H9 (cell line): ENCODE measurements around the gene ACP4. TPM values are rescaled to one million over a fixed set of nuclear protein-coding genes. Genes with fewer than 3 reads are reported as not detected.

Experiments used
- DNase-seq: peaks from one replicate; pipeline ENCODE4 v3.0.0-alpha.2; 2017
- H2AFZ ChIP-seq: one replicate; pipeline ENCODE4 v1.6.1; 2013; ENCODE audit warnings: mild to moderate bottlenecking, low read length, control low read depth, moderate library complexity
- H2AK5ac ChIP-seq: 2 replicates; pipeline ENCODE4 v1.6.1; 2013; ENCODE audit warnings: low read length, control low read depth, mixed read lengths; ENCODE audit not compliant: insufficient read length
- H2BK120ac ChIP-seq: one replicate; pipeline ENCODE4 v1.6.1; 2013; ENCODE audit warnings: low read depth, mild to moderate bottlenecking, low read length, control low read depth, inconsistent platforms; ENCODE audit not compliant: poor library complexity, severe bottlenecking
- H2BK12ac ChIP-seq: 2 replicates; pipeline ENCODE4 v1.6.1; 2013; ENCODE audit warnings: low read length, control low read depth, mixed read lengths, low read depth; ENCODE audit not compliant: insufficient read length
- H2BK15ac ChIP-seq: 2 replicates; pipeline ENCODE4 v1.6.1; 2013; ENCODE audit warnings: low read depth, low read length, control low read depth
- H2BK20ac ChIP-seq: one replicate; pipeline ENCODE4 v1.6.1; 2013; ENCODE audit warnings: low read depth, mild to moderate bottlenecking, low read length, control low read depth, inconsistent platforms; ENCODE audit not compliant: poor library complexity, severe bottlenecking
- H2BK5ac ChIP-seq: 2 replicates; pipeline ENCODE4 v1.6.1; 2013; ENCODE audit warnings: low read length, control low read depth, mixed read lengths; ENCODE audit not compliant: insufficient read length
- H3K14ac ChIP-seq: 2 replicates; pipeline ENCODE4 v1.6.1; 2013; ENCODE audit warnings: low read length, control low read depth; ENCODE audit not compliant: insufficient read depth
- H3K18ac ChIP-seq: 2 replicates; pipeline ENCODE4 v1.6.1; 2013; ENCODE audit warnings: low read depth, mild to moderate bottlenecking, mixed read lengths, low read length, control low read depth; ENCODE audit not compliant: insufficient read length
- H3K23ac ChIP-seq: 2 replicates; pipeline ENCODE4 v1.6.1; 2013; ENCODE audit warnings: low read length, control low read depth, mixed read lengths, low read depth; ENCODE audit not compliant: insufficient read length
- H3K23me2 ChIP-seq: 2 replicates; pipeline ENCODE4 v1.6.1; 2013; ENCODE audit warnings: low read depth, mild to moderate bottlenecking, mixed read lengths, low read length, control low read depth; ENCODE audit not compliant: insufficient read length, poor library complexity, severe bottlenecking
- H3K27ac ChIP-seq: 2 replicates; pipeline ENCODE4 v1.5.1; 2013; ENCODE audit warnings: low read length, control low read depth, mixed read lengths, low read depth; ENCODE audit not compliant: insufficient read length
- H3K27me3 ChIP-seq: 2 replicates; pipeline ENCODE4 v1.6.1; 2013; ENCODE audit warnings: low read length, control low read depth, inconsistent platforms; ENCODE audit not compliant: insufficient read depth
- H3K4ac ChIP-seq: 2 replicates; pipeline ENCODE4 v1.6.1; 2013; ENCODE audit warnings: low read depth, mild to moderate bottlenecking, control low read depth, inconsistent platforms, low read length, moderate library complexity
- H3K4me1 ChIP-seq: 2 replicates; pipeline ENCODE4 v1.6.1; 2013; ENCODE audit warnings: low read length, control low read depth, inconsistent platforms; ENCODE audit not compliant: insufficient read depth
- H3K4me2 ChIP-seq: 2 replicates; pipeline ENCODE4 v1.6.1; 2013; ENCODE audit warnings: low read length, control low read depth, mixed read lengths; ENCODE audit not compliant: insufficient read length, insufficient read depth
- H3K56ac ChIP-seq: 2 replicates; pipeline ENCODE4 v1.6.1; 2013; ENCODE audit warnings: low read depth, mild to moderate bottlenecking, mixed read lengths, low read length, control low read depth; ENCODE audit not compliant: insufficient read length
- H3K79me1 ChIP-seq: 2 replicates; pipeline ENCODE4 v1.6.1; 2013; ENCODE audit warnings: low read depth, mild to moderate bottlenecking, moderate library complexity, low read length, control low read depth, inconsistent platforms; ENCODE audit not compliant: insufficient read depth, poor library complexity, severe bottlenecking
- H3K79me2 ChIP-seq: 2 replicates; pipeline ENCODE4 v1.6.1; 2013; ENCODE audit warnings: low read length, control low read depth, inconsistent platforms; ENCODE audit not compliant: insufficient read depth
- H3K9ac ChIP-seq: 2 replicates; pipeline ENCODE4 v1.6.1; 2013; ENCODE audit warnings: low read length, control low read depth, mixed read lengths; ENCODE audit not compliant: insufficient read length; ENCODE audit errors: extremely low read depth
- H3K9me3 ChIP-seq: one replicate; pipeline ENCODE4 v1.6.1; 2013; ENCODE audit warnings: low read depth, low read length, inconsistent platforms; ENCODE audit not compliant: control insufficient read depth
- H3T11ph ChIP-seq: one replicate; pipeline ENCODE4 v1.6.1; 2013; ENCODE audit warnings: mild to moderate bottlenecking, low read length, control low read depth, inconsistent platforms
- H4K20me1 ChIP-seq: one replicate; pipeline ENCODE4 v1.6.1; 2013; ENCODE audit not compliant: control insufficient read depth, insufficient read length, insufficient read depth
- H4K5ac ChIP-seq: 2 replicates; pipeline ENCODE4 v1.6.1; 2013; ENCODE audit warnings: low read depth, mild to moderate bottlenecking, mixed read lengths, low read length, control low read depth; ENCODE audit not compliant: insufficient read length
- H4K8ac ChIP-seq: replicated peaks from 2 replicates; pipeline ENCODE4 v1.6.1; 2013; ENCODE audit warnings: low read length, control low read depth, mixed read lengths, low read depth; ENCODE audit not compliant: insufficient read length
- H4K91ac ChIP-seq: 2 replicates; pipeline ENCODE4 v1.6.1; 2013; ENCODE audit warnings: low read depth, mild to moderate bottlenecking, moderate library complexity, mixed read lengths, low read length, control low read depth; ENCODE audit not compliant: insufficient read length
- H3K27ac Mint-ChIP-seq, 3 experiments: 2 replicates in 2 of 3; 3 replicates in 1 of 3; pipeline ENCODE4 v1.8.0; 2020 to 2021; ENCODE audit warnings: mixed read lengths in 3 of 3, mild to moderate bottlenecking in 1 of 3, moderate library complexity in 1 of 3
- H3K27me3 Mint-ChIP-seq: 2 replicates; pipeline ENCODE4 v1.8.0; 2021; ENCODE audit warnings: low read depth, mild to moderate bottlenecking, moderate library complexity, mixed read lengths
- H3K36me3 Mint-ChIP-seq, 3 experiments: 2 replicates in 2 of 3; 3 replicates in 1 of 3; pipeline ENCODE4 v1.8.0; 2020 to 2021; ENCODE audit warnings: low read depth in 3 of 3, mixed read lengths in 3 of 3; ENCODE audit not compliant: insufficient read depth in 1 of 3
- H3K4me1 Mint-ChIP-seq, 2 experiments: 2 replicates each; pipeline ENCODE4 v1.8.0; 2020; ENCODE audit warnings: mixed read lengths in 2 of 2
- H3K4me3 Mint-ChIP-seq, 2 experiments: 2 replicates in 1 of 2; 3 replicates in 1 of 2; pipeline ENCODE4 v1.8.0; 2020 to 2021; ENCODE audit warnings: mild to moderate bottlenecking in 2 of 2, mixed read lengths in 2 of 2, moderate library complexity in 1 of 2
- H3K9me3 Mint-ChIP-seq, 2 experiments: 2 replicates in 1 of 2; 3 replicates in 1 of 2; pipeline ENCODE4 v1.8.0; 2020; ENCODE audit warnings: mild to moderate bottlenecking in 2 of 2, mixed read lengths in 2 of 2, moderate library complexity in 1 of 2
- WGBS: extraction: QIAGEN DNeasy Blood & Tissue Kit; methylation state at CpG from one replicate; pipeline ENCODE4 v1.1.7; 2013; ENCODE audit warnings: missing lambda C conversion rate, low lambda C conversion rate, mixed read lengths; ENCODE audit not compliant: insufficient read length; ENCODE audit errors: extremely low coverage; 5-methylcytosine and 5-hydroxymethylcytosine counted together
- total RNA-seq: library from RNA; stranded (reverse); gene quantifications from 2 replicates; pipeline ENCODE4 v1.2.1, GENCODE V29; 2021
- TF ChIP-seq, protein P1 (sequence below): fragments of 200-600 bp; sonication (generic); conservative IDR thresholded peaks from 3 replicates; pipeline ENCODE4 v1.8.0; 2021; ENCODE audit warnings: antibody characterized with exemption, mild to moderate bottlenecking

Gene ACP4
- total RNA-seq, 1 experiment from 2014 or later = not detected

DNA sequence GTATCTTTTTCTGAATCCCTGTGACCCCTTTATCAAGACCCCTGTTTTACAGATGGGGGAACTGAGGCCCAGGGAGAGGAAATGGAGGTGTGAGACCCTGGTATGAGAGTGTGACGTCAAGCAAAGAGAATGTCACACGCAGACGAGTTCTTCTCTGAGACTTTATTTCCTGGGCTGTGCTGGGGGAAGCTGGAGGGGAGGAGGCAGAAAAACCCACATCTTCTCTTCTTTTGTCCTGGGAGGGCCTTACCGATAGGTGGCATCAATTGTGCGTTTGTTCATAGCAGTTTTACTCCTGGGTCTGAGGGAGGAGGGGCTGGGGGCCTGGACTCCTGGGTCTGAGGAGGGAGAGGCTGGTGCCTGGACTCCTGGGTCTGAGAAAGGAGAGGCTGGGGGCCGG, 48.0 kb downstream of the ACP4 start:
- Histone ChIP-seq H2BK5ac (no peak overlapping the region), H4K5ac (no peak overlapping the region), H2BK120ac (no peak overlapping the region), H3K4ac (no peak overlapping the region), H3K27me3 (peaks cover 2% of the 10 kb centered on the region; the same call in 1 of the 2 replicates), H3K9ac (no peak overlapping the region), H2BK15ac (no peak overlapping the region), H3K23ac (no peak overlapping the region), H2BK12ac (no peak overlapping the region), H2AK5ac (no peak overlapping the region), H3K4me2 (no peak overlapping the region), H2BK20ac (no peak overlapping the region), H3T11ph (no peak overlapping the region), H3K27ac (no peak overlapping the region), H3K23me2 (peaks cover 4% of the 10 kb centered on the region), H3K79me1 (no peaks in the 10 kb centered on the region), H3K56ac (no peak overlapping the region), H4K20me1 (no peaks in the 10 kb centered on the region), H3K9me3 (no peaks in the 10 kb centered on the region), H4K8ac (no peak overlapping the region), H3K14ac (no peak overlapping the region), H3K79me2 (no peaks in the 10 kb centered on the region), H3K18ac (no peak overlapping the region), H3K4me1 (no peaks in the 10 kb centered on the region), H4K91ac (no peak overlapping the region), H2AFZ (no peak overlapping the region)
- Mint-ChIP-seq H3K9me3 (no peaks in the 10 kb centered on the region; a peak in 3 of 5 replicates), H3K36me3 (no peaks in the 10 kb centered on the region), H3K27ac (peak overlapping the region in 2 of 3 experiments; percentile 27 to 60; a peak in 3 of 7 replicates), H3K4me1 (peaks cover 13 to 26% of the 10 kb centered on the region in 2 experiments), H3K27me3 (peaks cover 78% of the 10 kb centered on the region), H3K4me3 (peak overlapping the region in 1 of 2 experiments; percentile 22; a peak in 1 of 5 replicates)
- TF ChIP-seq, protein P1, sequence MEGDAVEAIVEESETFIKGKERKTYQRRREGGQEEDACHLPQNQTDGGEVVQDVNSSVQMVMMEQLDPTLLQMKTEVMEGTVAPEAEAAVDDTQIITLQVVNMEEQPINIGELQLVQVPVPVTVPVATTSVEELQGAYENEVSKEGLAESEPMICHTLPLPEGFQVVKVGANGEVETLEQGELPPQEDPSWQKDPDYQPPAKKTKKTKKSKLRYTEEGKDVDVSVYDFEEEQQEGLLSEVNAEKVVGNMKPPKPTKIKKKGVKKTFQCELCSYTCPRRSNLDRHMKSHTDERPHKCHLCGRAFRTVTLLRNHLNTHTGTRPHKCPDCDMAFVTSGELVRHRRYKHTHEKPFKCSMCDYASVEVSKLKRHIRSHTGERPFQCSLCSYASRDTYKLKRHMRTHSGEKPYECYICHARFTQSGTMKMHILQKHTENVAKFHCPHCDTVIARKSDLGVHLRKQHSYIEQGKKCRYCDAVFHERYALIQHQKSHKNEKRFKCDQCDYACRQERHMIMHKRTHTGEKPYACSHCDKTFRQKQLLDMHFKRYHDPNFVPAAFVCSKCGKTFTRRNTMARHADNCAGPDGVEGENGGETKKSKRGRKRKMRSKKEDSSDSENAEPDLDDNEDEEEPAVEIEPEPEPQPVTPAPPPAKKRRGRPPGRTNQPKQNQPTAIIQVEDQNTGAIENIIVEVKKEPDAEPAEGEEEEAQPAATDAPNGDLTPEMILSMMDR = peak; percentile 50; the same call in 2 of the 3 replicates
- no CpG with 5 or more reads among the region's 6 CpGs for WGBS
- no peak for DNase-seq
